OCI-LY7 (cell line): Measurements from ENCODE around the gene ECE1. TPM values are rescaled to one million over a fixed set of nuclear protein-coding genes. Genes with fewer than 3 reads are reported as not detected.
A peak's percentile ranks its signal among the peaks of the same experiment; 100 is the strongest.
"Not testable (repeated sequence)": the region's sequence is repeated elsewhere in the genome, so short reads cannot be mapped to it uniquely, and the experiment has no call there.

ENCODE experiments used
- BruUV-seq: library from RNA; stranded (reverse); fragments of 400-500 nt; replicated peaks from 2 replicates; lab custom pipeline; 2021; lab: Mats Ljungman, UMichigan
- CTCF ChIA-PET: fragments of 300-600 bp; sonication (Branson Sonifier 250); formaldehyde crosslinking; loops from one replicate; lab custom pipeline; 2022; ENCODE audit warnings: antibody characterized with exemption; ENCODE audit not compliant: unreplicated experiment; lab: Charles Lee
- POLR2A ChIA-PET: fragments of 300-600 bp; sonication (Branson Sonifier 250); formaldehyde crosslinking; loops from one replicate; lab custom pipeline; 2022; ENCODE audit warnings: antibody characterized with exemption; lab: Charles Lee
- DNase-seq: peaks from one replicate; pipeline ENCODE4 v3.0.0-alpha.2; 2015; ENCODE audit warnings: low spot score
- H2AFZ ChIP-seq: fragments of 200-600 bp; sonication (generic), shearing (Covaris generic); 2 replicates; pipeline ENCODE4 v1.6.1; 2014; ENCODE audit warnings: mild to moderate bottlenecking, antibody characterized with exemption, low read length, moderate library complexity
- H3K27ac ChIP-seq: fragments of 200-600 bp; sonication (generic); 2 replicates; pipeline ENCODE4 v1.5.1; 2014; ENCODE audit warnings: mixed run types, low read depth, mild to moderate bottlenecking, moderate library complexity, low read length, inconsistent platforms; ENCODE audit not compliant: poor library complexity, severe bottlenecking
- H3K36me3 ChIP-seq: fragments of 200-600 bp; sonication (generic); 2 replicates; pipeline ENCODE4 v1.6.1; 2014; ENCODE audit warnings: mild to moderate bottlenecking, antibody characterized with exemption, low read length, moderate library complexity, mixed read lengths; ENCODE audit not compliant: insufficient read depth
- H3K4me1 ChIP-seq: fragments of 200-600 bp; sonication (generic); 2 replicates; pipeline ENCODE4 v1.5.1; 2014; ENCODE audit warnings: mild to moderate bottlenecking, low read length; ENCODE audit not compliant: insufficient read depth, poor library complexity, severe bottlenecking
- H3K4me2 ChIP-seq: fragments of 200-600 bp; sonication (generic); 2 replicates; pipeline ENCODE4 v1.6.1; 2014; ENCODE audit warnings: mild to moderate bottlenecking, low read length
- H3K4me3 ChIP-seq: fragments of 200-600 bp; sonication (generic); 2 replicates; pipeline ENCODE4 v1.5.1; 2014; ENCODE audit warnings: mild to moderate bottlenecking, low read depth, low read length; ENCODE audit not compliant: poor library complexity, severe bottlenecking
- H3K79me2 ChIP-seq: fragments of 200-600 bp; sonication (generic); 2 replicates; pipeline ENCODE4 v1.6.1; 2016; ENCODE audit warnings: low read depth, mild to moderate bottlenecking, low read length, moderate library complexity, mixed read lengths; ENCODE audit not compliant: insufficient read depth
- H3K9me2 ChIP-seq: fragments of 200-600 bp; sonication (generic); 2 replicates; pipeline ENCODE4 v1.6.1; 2016; ENCODE audit warnings: mild to moderate bottlenecking, low read length, mixed read lengths; ENCODE audit not compliant: insufficient read depth
- H3K9me3 ChIP-seq: fragments of 200-600 bp; sonication (generic); 2 replicates; pipeline ENCODE4 v1.6.1; 2014; ENCODE audit warnings: mild to moderate bottlenecking, mixed run types, low read length, mixed read lengths
- H4K20me1 ChIP-seq: fragments of 200-600 bp; sonication (generic); 2 replicates; pipeline ENCODE4 v1.6.1; 2014; ENCODE audit warnings: mild to moderate bottlenecking, antibody characterized with exemption, low read length, moderate library complexity, mixed read lengths; ENCODE audit not compliant: insufficient read depth
- EZH2phosphoT487 ChIP-seq: fragments of 200-600 bp; sonication (generic); IDR thresholded peaks from 2 replicates; pipeline ENCODE4 v1.6.1; 2018; ENCODE audit warnings: low read depth, borderline replicate concordance, mild to moderate bottlenecking, mixed run types, antibody characterized with exemption, low read length, moderate library complexity, mixed read lengths
- intact Hi-C: fragments of 100-400 bp; cut with micrococcal nuclease; formaldehyde crosslinking; loops from one replicate; pipeline ENCODE4 v1.10.0; 2022; ENCODE audit not compliant: unreplicated experiment
- total RNA-seq, 2 experiments: library from RNA; depleted of rRNA in 1 of 2; stranded (reverse); fragments of >200 nt in 1 of 2; shearing (Covaris generic) in 1 of 2; gene quantifications; 2 replicates each; pipeline ENCODE4 v1.2.3, GENCODE V29; 2014 to 2022
- TF ChIP-seq, protein P1 (sequence below): fragments of 200-600 bp; sonication (generic); conservative IDR thresholded peaks from 2 replicates; pipeline ENCODE4 v1.5.1; 2014; ENCODE audit warnings: mild to moderate bottlenecking, antibody characterized with exemption, low read length, moderate library complexity, mixed read lengths

The ECE1 gene
- total RNA-seq, 2 experiments from 2014 or later: 20.0 to 32.8 TPM

DNA sequence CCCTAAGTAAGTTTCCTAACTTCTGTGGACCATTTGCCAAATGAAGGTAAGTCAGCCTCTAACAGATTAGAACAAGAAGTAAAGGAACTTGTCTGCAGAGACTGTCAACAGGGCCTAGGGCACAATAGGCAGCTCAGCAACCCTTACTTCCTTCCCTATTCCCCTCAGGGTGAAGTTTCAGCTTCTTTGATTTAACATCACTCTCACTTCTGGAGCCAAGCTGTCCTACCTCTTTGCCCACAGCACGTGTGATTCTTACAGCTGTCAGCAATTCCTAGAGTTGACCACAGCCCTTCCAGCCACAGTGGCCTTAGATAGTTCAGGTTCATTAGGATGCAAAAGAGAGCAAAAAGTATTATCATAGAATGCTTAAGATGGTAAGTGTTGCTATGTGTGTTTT is 106.0 kb downstream of the ECE1 start:
- Histone ChIP-seq H4K20me1 (no peaks in the 10 kb centered on the region), H3K4me2 (peak overlapping the region; percentile 48), H3K79me2 (no peaks in the 10 kb centered on the region), H3K9me3 (no peaks in the 10 kb centered on the region), H3K27ac (peak overlapping the region; percentile 52), H3K9me2 (no peaks in the 10 kb centered on the region), H2AFZ (peak overlapping the region; percentile 36; the same call in 1 of the 2 replicates), H3K4me1 (peaks cover 21% of the 10 kb centered on the region), H3K36me3 (no peaks in the 10 kb centered on the region), H3K4me3 (no peak overlapping the region)
- BruUV-seq: no TSS peak
- DNase-seq: peak; percentile 85
- intact Hi-C loops: no loop called here
- ChIA-PET CTCF (interaction anchor here (0.6 to 1.0 kb wide), 2 partner anchors 10 to 360 kb away, joined by 3 to 4 read pairs; no protein-coding TSS in a partner anchor), POLR2A (interaction anchor here (0.7 to 1.1 kb wide), 5 partner anchors 9 to 913 kb away, joined by 3 to 9 read pairs (median 3); no protein-coding TSS in a partner anchor)
- TF ChIP-seq, protein P1, sequence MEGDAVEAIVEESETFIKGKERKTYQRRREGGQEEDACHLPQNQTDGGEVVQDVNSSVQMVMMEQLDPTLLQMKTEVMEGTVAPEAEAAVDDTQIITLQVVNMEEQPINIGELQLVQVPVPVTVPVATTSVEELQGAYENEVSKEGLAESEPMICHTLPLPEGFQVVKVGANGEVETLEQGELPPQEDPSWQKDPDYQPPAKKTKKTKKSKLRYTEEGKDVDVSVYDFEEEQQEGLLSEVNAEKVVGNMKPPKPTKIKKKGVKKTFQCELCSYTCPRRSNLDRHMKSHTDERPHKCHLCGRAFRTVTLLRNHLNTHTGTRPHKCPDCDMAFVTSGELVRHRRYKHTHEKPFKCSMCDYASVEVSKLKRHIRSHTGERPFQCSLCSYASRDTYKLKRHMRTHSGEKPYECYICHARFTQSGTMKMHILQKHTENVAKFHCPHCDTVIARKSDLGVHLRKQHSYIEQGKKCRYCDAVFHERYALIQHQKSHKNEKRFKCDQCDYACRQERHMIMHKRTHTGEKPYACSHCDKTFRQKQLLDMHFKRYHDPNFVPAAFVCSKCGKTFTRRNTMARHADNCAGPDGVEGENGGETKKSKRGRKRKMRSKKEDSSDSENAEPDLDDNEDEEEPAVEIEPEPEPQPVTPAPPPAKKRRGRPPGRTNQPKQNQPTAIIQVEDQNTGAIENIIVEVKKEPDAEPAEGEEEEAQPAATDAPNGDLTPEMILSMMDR: no peak
- no peak for TF ChIP-seq EZH2phosphoT487

DNA sequence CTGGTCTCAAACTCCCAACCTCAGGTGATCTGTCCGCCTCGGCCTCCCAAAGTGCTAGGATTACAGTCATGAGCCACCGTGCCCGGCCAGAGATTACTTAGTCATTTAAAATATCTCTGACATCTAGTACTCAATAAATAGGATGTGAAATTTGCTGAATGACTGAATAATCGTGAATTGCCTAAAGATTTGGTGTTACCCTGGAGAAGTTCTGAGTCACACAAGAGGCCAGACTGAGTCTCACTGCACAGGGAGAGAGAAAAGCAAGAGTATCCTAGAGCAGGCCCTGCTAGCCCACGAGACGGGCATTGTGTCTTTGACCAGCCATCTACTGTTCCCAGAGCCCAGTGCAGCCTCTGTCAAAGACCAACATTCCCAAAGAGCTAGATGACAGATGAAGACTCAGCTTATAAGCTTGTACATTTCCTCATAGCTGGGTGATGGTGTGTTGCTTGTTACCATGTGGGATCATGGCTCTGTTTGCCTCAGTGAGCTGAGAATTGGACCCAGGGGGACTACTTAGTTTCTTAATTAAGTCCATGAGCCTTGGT is 108.0 kb downstream of the ECE1 start:
- H3K79me2 ChIP-seq: no peaks in the 10 kb centered on the region
- no peaks in the 10 kb centered on the region for H3K9me3 ChIP-seq
- CTCF ChIA-PET: no interaction called here
- no peak overlapping the region for H2AFZ ChIP-seq
- POLR2A ChIA-PET: no interaction called here
- TF ChIP-seq, protein P1: no peak
- TF ChIP-seq EZH2phosphoT487: no peak
- no peak overlapping the region for H3K4me2 ChIP-seq
- BruUV-seq: no TSS peak
- intact Hi-C loops: no loop called here
- H3K4me1 ChIP-seq: peaks cover 23% of the 10 kb centered on the region
- no peak overlapping the region for H3K27ac ChIP-seq
- H3K9me2 ChIP-seq: no peaks in the 10 kb centered on the region
- H3K4me3 ChIP-seq: no peak overlapping the region
- no peak for DNase-seq
- H4K20me1 ChIP-seq: no peaks in the 10 kb centered on the region
- H3K36me3 ChIP-seq: no peaks in the 10 kb centered on the region

GRCh38 chr1:21178271-21178670 is 112.0 kb downstream of the ECE1 start:
- BruUV-seq: not testable (repeated sequence)

More at GRCh38 chr1:21178271-21178670, 112.0 kb downstream of the ECE1 start:
- intact Hi-C loops, POLR2A ChIA-PET, H3K4me3 ChIP-seq, H3K27ac ChIP-seq, H3K9me2 ChIP-seq, H2AFZ ChIP-seq, CTCF ChIA-PET, DNase-seq, H3K4me2 ChIP-seq, H3K9me3 ChIP-seq: not testable (repeated sequence)
- Histone ChIP-seq H3K79me2 (peaks cover 27% of the 10 kb centered on the region), H3K4me1 (peaks cover 18% of the 10 kb centered on the region), H3K36me3 (peaks cover 12% of the 10 kb centered on the region), H4K20me1 (peaks cover 20% of the 10 kb centered on the region)
